CD4-positive, alpha-beta T cell (primary cell): ENCODE results near the gene ARF3. TPM values are rescaled to one million over a fixed set of nuclear protein-coding genes. Genes with fewer than 3 reads are reported as not detected.

Experiments used
- ATAC-seq: fragments of 200-7000 bp; cut with Tn5 transposase; one replicate; pipeline ENCODE4 v1.10.0; 2022; ENCODE audit warnings: mild to moderate bottlenecking; ENCODE audit not compliant: poor library complexity
- CTCF ChIA-PET: fragments of 350-600 bp; sonication (Branson Sonifier 250); formaldehyde crosslinking; loops from one replicate; lab custom pipeline; 2021; ENCODE audit warnings: antibody characterized with exemption, inconsistent platforms; lab: Charles Lee
- POLR2A ChIA-PET: fragments of 350-600 bp; sonication (Branson Sonifier 250); formaldehyde crosslinking; loops from one replicate; lab custom pipeline; 2021; ENCODE audit warnings: antibody characterized with exemption, inconsistent platforms; lab: Charles Lee
- DNase-seq, 14 experiments: peaks; one replicate each; pipeline ENCODE4 v3.0.0-alpha.2; 2013 to 2020; ENCODE audit warnings: mixed read lengths in 2 of 14
- H3K27ac ChIP-seq, 2 donors: one replicate each; pipeline versions ENCODE4 v1.5.1 to v1.7.0; 2013; ENCODE audit warnings: low read length in 2 of 2, low read depth in 1 of 2, mild to moderate bottlenecking in 1 of 2
- H3K27me3 ChIP-seq, 2 experiments: 1 replicate in 1 of 2; 2 replicates in 1 of 2; pipeline versions ENCODE4 v1.6.1 to v1.7.0; 2013; ENCODE audit warnings: low read length in 2 of 2, control low read depth in 1 of 2, mild to moderate bottlenecking in 1 of 2, moderate library complexity in 1 of 2; ENCODE audit not compliant: insufficient read depth in 2 of 2, control insufficient read depth in 1 of 2
- H3K36me3 ChIP-seq: one replicate; pipeline ENCODE4 v1.6.1; 2013; ENCODE audit warnings: low read length, control low read depth; ENCODE audit not compliant: insufficient read depth
- H3K4me1 ChIP-seq: one replicate; pipeline ENCODE4 v1.6.1; 2013; ENCODE audit warnings: low read length, control low read depth; ENCODE audit not compliant: insufficient read depth
- H3K4me3 ChIP-seq: one replicate; pipeline ENCODE4 v1.5.1; 2013; ENCODE audit warnings: mild to moderate bottlenecking, low read length, moderate library complexity
- H3K9me3 ChIP-seq, 2 experiments: 1 replicate in 1 of 2; 2 replicates in 1 of 2; pipeline versions ENCODE4 v1.6.1 to v1.7.0; 2013; ENCODE audit warnings: low read length in 2 of 2, mild to moderate bottlenecking in 2 of 2, control low read depth in 1 of 2, moderate library complexity in 1 of 2; ENCODE audit not compliant: control insufficient read depth in 1 of 2, insufficient read depth in 1 of 2
- H3K27ac Mint-ChIP-seq: one replicate; pipeline ENCODE4 v1.8.0; 2020; ENCODE audit warnings: mixed read lengths
- H3K27me3 Mint-ChIP-seq: one replicate; pipeline ENCODE4 v1.8.0; 2021; ENCODE audit warnings: mixed read lengths
- H3K36me3 Mint-ChIP-seq: one replicate; pipeline ENCODE4 v1.8.0; 2021; ENCODE audit warnings: low read depth, mixed read lengths
- H3K4me1 Mint-ChIP-seq: one replicate; pipeline ENCODE4 v1.8.0; 2021; ENCODE audit warnings: low read depth, mixed read lengths
- H3K4me3 Mint-ChIP-seq: one replicate; pipeline ENCODE4 v1.8.0; 2020; ENCODE audit warnings: mild to moderate bottlenecking, mixed read lengths
- H3K9me3 Mint-ChIP-seq: one replicate; pipeline ENCODE4 v1.8.0; 2020; ENCODE audit warnings: mixed read lengths
- intact Hi-C, 2 experiments: fragments of 100-400 bp; cut with DNase I in 1 of 2; cut with micrococcal nuclease in 1 of 2; formaldehyde crosslinking; loops; one replicate each; pipeline versions ENCODE4 v1.15.1 to v1.9.0; 2023 to 2025; cut with DNase I, micrococcal nuclease
- total RNA-seq, 174 experiments: library from RNA in 2 of 174; stranded (reverse) in 2 of 174; gene quantifications; one replicate each; pipeline ENCODE4 v1.2.3 and lab custom pipeline; 2021 to 2026
- TF ChIP-seq, protein P1 (sequence below): fragments of 200-600 bp; IDR thresholded peaks from one replicate; pipeline ENCODE4 v1.8.0; 2022; ENCODE audit warnings: antibody characterized with exemption, mild to moderate bottlenecking

ARF3 gene
- total RNA-seq, 2 experiments from 2014 or later, result 32.0 to 34.6 TPM

- no peak for ATAC-seq
- peak in 2 of 14 experiments; percentile 30 to 50 for DNase-seq
- ChIA-PET POLR2A (interaction anchor here (2.4 kb wide), 1 partner anchor 8 kb away, joined by 21 read pairs; the partner anchor contains the start of gene FKBP11), CTCF (interaction anchor here (1.1 to 2.6 kb wide), 5 partner anchors 8 to 80 kb away, joined by 4 to 17 read pairs (median 5); partner anchors contain the start of gene FKBP11)
- Mint-ChIP-seq H3K4me1 (peaks cover 41% of the 10 kb centered on the region), H3K27ac (peak overlapping the region; percentile 67), H3K9me3 (no peaks in the 10 kb centered on the region), H3K36me3 (peaks cover 60% of the 10 kb centered on the region), H3K27me3 (no peaks in the 10 kb centered on the region), H3K4me3 (peak overlapping the region; percentile 23)
- Histone ChIP-seq H3K4me3 (peak overlapping the region; percentile 14), H3K36me3 (peaks cover 32% of the 10 kb centered on the region), H3K27ac (peak overlapping the region; percentile 4 to 73), H3K4me1 (peaks cover 55% of the 10 kb centered on the region), H3K9me3 (no peaks in the 10 kb centered on the region), H3K27me3 (no peaks in the 10 kb centered on the region)
- TF ChIP-seq, protein P1, sequence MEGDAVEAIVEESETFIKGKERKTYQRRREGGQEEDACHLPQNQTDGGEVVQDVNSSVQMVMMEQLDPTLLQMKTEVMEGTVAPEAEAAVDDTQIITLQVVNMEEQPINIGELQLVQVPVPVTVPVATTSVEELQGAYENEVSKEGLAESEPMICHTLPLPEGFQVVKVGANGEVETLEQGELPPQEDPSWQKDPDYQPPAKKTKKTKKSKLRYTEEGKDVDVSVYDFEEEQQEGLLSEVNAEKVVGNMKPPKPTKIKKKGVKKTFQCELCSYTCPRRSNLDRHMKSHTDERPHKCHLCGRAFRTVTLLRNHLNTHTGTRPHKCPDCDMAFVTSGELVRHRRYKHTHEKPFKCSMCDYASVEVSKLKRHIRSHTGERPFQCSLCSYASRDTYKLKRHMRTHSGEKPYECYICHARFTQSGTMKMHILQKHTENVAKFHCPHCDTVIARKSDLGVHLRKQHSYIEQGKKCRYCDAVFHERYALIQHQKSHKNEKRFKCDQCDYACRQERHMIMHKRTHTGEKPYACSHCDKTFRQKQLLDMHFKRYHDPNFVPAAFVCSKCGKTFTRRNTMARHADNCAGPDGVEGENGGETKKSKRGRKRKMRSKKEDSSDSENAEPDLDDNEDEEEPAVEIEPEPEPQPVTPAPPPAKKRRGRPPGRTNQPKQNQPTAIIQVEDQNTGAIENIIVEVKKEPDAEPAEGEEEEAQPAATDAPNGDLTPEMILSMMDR, result no peak
- intact Hi-C loops, result no loop called here
Observed at GRCh38 chr12:48932878-48933277, 24.4 kb downstream of the ARF3 start.

GRCh38 chr12:48930475-48930874, 26.8 kb downstream of the ARF3 start:
- no peak overlapping the region for H3K4me3 Mint-ChIP-seq
- CTCF ChIA-PET, result interaction anchor here (0.9 to 1.5 kb wide), 4 partner anchors 23 to 162 kb away, joined by 3 to 6 read pairs (median 3); no protein-coding TSS in a partner anchor

GRCh38 chr12:48929551-48929950, 27.7 kb downstream of the ARF3 start:
- peaks cover 43% of the 10 kb centered on the region for H3K36me3 Mint-ChIP-seq
- H3K27me3 Mint-ChIP-seq, result no peaks in the 10 kb centered on the region
- no peaks in the 10 kb centered on the region for H3K9me3 ChIP-seq
- no peaks in the 10 kb centered on the region for H3K27me3 ChIP-seq
- CTCF ChIA-PET, result interaction anchor here (1.1 to 1.5 kb wide), 2 partner anchors 58 to 163 kb away, joined by 3 to 6 read pairs; no protein-coding TSS in a partner anchor
- H3K9me3 Mint-ChIP-seq, result no peaks in the 10 kb centered on the region
- H3K4me1 Mint-ChIP-seq, result peaks cover 51% of the 10 kb centered on the region
- TF ChIP-seq, protein P1, result no peak
- no peak overlapping the region for H3K27ac Mint-ChIP-seq
- peaks cover 42% of the 10 kb centered on the region for H3K4me1 ChIP-seq
- no peak for ATAC-seq
- H3K36me3 ChIP-seq, result peaks cover 20% of the 10 kb centered on the region
- POLR2A ChIA-PET, result interaction anchor here (0.9 to 1.7 kb wide), 2 partner anchors 11 to 77 kb away, joined by 3 to 7 read pairs; no protein-coding TSS in a partner anchor
- H3K4me3 ChIP-seq, result no peak overlapping the region
- H3K27ac ChIP-seq, result no peak overlapping the region
- peak overlapping the region; percentile 49 for H3K4me3 Mint-ChIP-seq
- no peak for DNase-seq
- intact Hi-C loops, result no loop called here

More at GRCh38 chr12:48930475-48930874, 26.8 kb downstream of the ARF3 start:
- Histone ChIP-seq H3K27me3 (no peaks in the 10 kb centered on the region), H3K9me3 (no peaks in the 10 kb centered on the region), H3K4me3 (no peak overlapping the region), H3K36me3 (peaks cover 20% of the 10 kb centered on the region), H3K27ac (no peak overlapping the region), H3K4me1 (peaks cover 49% of the 10 kb centered on the region)
- intact Hi-C loops, result no loop called here
- DNase-seq (no peak), ATAC-seq (no peak)
- no peaks in the 10 kb centered on the region for H3K27me3 Mint-ChIP-seq
- POLR2A ChIA-PET, result interaction anchor here (0.8 to 1.7 kb wide), 3 partner anchors 12 to 79 kb away, joined by 3 to 7 read pairs (median 3); partner anchors contain the start of gene DDX23
- peaks cover 51% of the 10 kb centered on the region for H3K4me1 Mint-ChIP-seq
- H3K36me3 Mint-ChIP-seq, result peaks cover 44% of the 10 kb centered on the region
- no peaks in the 10 kb centered on the region for H3K9me3 Mint-ChIP-seq
- H3K27ac Mint-ChIP-seq, result no peak overlapping the region
- TF ChIP-seq, protein P1, result no peak
